NCI-H1417 treated with DMSO at 0.1 percent for 48 hours (cell line): ENCODE measurements around the gene TTLL7.

Experiments
- DNase-seq: peaks from one replicate; lab custom pipeline; 2025; lab: John Stamatoyannopoulos, UW

TTLL7 gene

GRCh38 chr1:83882906-83883305 lies 116.0 kb downstream of the TTLL7 start:
- no peak for DNase-seq

GRCh38 chr1:83872515-83872914 lies 126.4 kb downstream of the TTLL7 start:
- DNase-seq, result no peak

GRCh38 chr1:83864991-83865390 lies 133.9 kb downstream of the TTLL7 start:
- DNase-seq, result no peak

- no peak for DNase-seq
Measured at GRCh38 chr1:83860490-83861221, 138.3 kb downstream of the TTLL7 start.

GRCh38 chr1:83857716-83858115 lies 141.2 kb downstream of the TTLL7 start:
- DNase-seq, result no peak

GRCh38 chr1:83857103-83857502 lies 141.8 kb downstream of the TTLL7 start:
- no peak for DNase-seq

GRCh38 chr1:83856381-83856780 lies 142.6 kb downstream of the TTLL7 start:
- DNase-seq, result no peak

GRCh38 chr1:83854456-83854855 lies 144.5 kb downstream of the TTLL7 start:
- no peak for DNase-seq

- no peak for DNase-seq
Measured at GRCh38 chr1:83850834-83851233, 148.1 kb downstream of the TTLL7 start.

- no peak for DNase-seq
Measured at GRCh38 chr1:83849191-83850061, 149.5 kb downstream of the TTLL7 start.

- DNase-seq, result no peak
Measured at GRCh38 chr1:83846138-83846537, 152.8 kb downstream of the TTLL7 start.

GRCh38 chr1:83845437-83846071 lies 153.4 kb downstream of the TTLL7 start:
- DNase-seq, result no peak

GRCh38 chr1:83844546-83844945 lies 154.4 kb downstream of the TTLL7 start:
- no peak for DNase-seq

GRCh38 chr1:83839566-83840173 lies 159.3 kb downstream of the TTLL7 start:
- DNase-seq, result no peak

GRCh38 chr1:83838573-83838972 lies 160.4 kb downstream of the TTLL7 start:
- DNase-seq, result no peak

- no peak for DNase-seq
Measured at GRCh38 chr1:83836543-83836942, 162.4 kb downstream of the TTLL7 start.

- DNase-seq, result no peak
Measured at GRCh38 chr1:83834621-83835264, 164.2 kb downstream of the TTLL7 start.

- DNase-seq, result no peak
Measured at GRCh38 chr1:83832194-83832593, 166.7 kb downstream of the TTLL7 start.

GRCh38 chr1:83829106-83829505 lies 169.8 kb downstream of the TTLL7 start:
- no peak for DNase-seq

- DNase-seq, result no peak
Measured at GRCh38 chr1:83828456-83828855, 170.5 kb downstream of the TTLL7 start.

GRCh38 chr1:83827741-83828140 lies 171.2 kb downstream of the TTLL7 start:
- DNase-seq, result no peak

GRCh38 chr1:83822208-83822607 lies 176.7 kb downstream of the TTLL7 start:
- no peak for DNase-seq
